ENCODE measurements around the gene RASA1.

RASA1 gene

GRCh38 chr5:87258507-87258906, 9.2 kb upstream of the RASA1 start:
- Histone ChIP-seq H3K36me3 (ENCODE audit: control insufficient read depth, low read length) (no peaks in the 10 kb centered on the region), H3K27ac (ENCODE audit: low read depth, low read length) (no peak overlapping the region), H3K9me3 (ENCODE audit: control insufficient read depth, insufficient read depth, low read length) (no peaks in the 10 kb centered on the region), H3K27me3 (ENCODE audit: control insufficient read depth, low read length) (no peaks in the 10 kb centered on the region), H3F3A (ENCODE audit: control insufficient read depth, insufficient read depth) (peaks cover 10% of the 10 kb centered on the region; the same call in 1 of the 2 replicates), H3K9me2 (replicated peaks; ENCODE audit: control insufficient read depth, low read length) (no peaks in the 10 kb centered on the region), H4K20me1 (ENCODE audit: control insufficient read depth, insufficient read depth, low read depth, low read length) (no peaks in the 10 kb centered on the region), H3K79me2 (ENCODE audit: control insufficient read depth, low read length) (no peaks in the 10 kb centered on the region), H3K4me2 (ENCODE audit: low read length) (no peak overlapping the region), H3K4me3 (ENCODE audit: low read length) (no peak overlapping the region), H3K4me1 (ENCODE audit: control insufficient read depth, low read length) (peaks cover 14% of the 10 kb centered on the region)
- TF ChIP-seq CTCF (IDR thresholded peaks at IDR 0.05; ENCODE audit: low read depth, low read length, poor library complexity, severe bottlenecking) = no peak
- TF ChIP-seq EZH2phosphoT487 (IDR thresholded peaks at IDR 0.05; ENCODE audit: borderline replicate concordance, low read length) = no peak

- H3K4me3 ChIP-seq (ENCODE audit: low read length) = no peak overlapping the region
- H3K4me2 ChIP-seq (ENCODE audit: low read length) = no peak overlapping the region
- H3K27me3 ChIP-seq (ENCODE audit: control insufficient read depth, low read length) = no peaks in the 10 kb centered on the region
Measured at GRCh38 chr5:87260604-87261192, 7.0 kb upstream of the RASA1 start.

GRCh38 chr5:87263498-87263897, 4.2 kb upstream of the RASA1 start:
- H4K20me1 ChIP-seq (ENCODE audit: control insufficient read depth, insufficient read depth, low read depth, low read length) = no peaks in the 10 kb centered on the region
- H3K4me3 ChIP-seq (ENCODE audit: low read length) = no peak overlapping the region
- TF ChIP-seq CTCF (IDR thresholded peaks at IDR 0.05; ENCODE audit: low read depth, low read length, poor library complexity, severe bottlenecking) (no peak), EZH2phosphoT487 (IDR thresholded peaks at IDR 0.05; ENCODE audit: borderline replicate concordance, low read length) (no peak)
- no peaks in the 10 kb centered on the region for H3K9me3 ChIP-seq (ENCODE audit: control insufficient read depth, insufficient read depth, low read length)
- H3K9me2 ChIP-seq (replicated peaks; ENCODE audit: control insufficient read depth, low read length) = no peaks in the 10 kb centered on the region
- H3K36me3 ChIP-seq (ENCODE audit: control insufficient read depth, low read length) = no peaks in the 10 kb centered on the region; the same call in 1 of the 2 replicates
- no peak overlapping the region for H3K4me2 ChIP-seq (ENCODE audit: low read length)
- H3F3A ChIP-seq (ENCODE audit: control insufficient read depth, insufficient read depth) = no peaks in the 10 kb centered on the region
- peaks cover 5% of the 10 kb centered on the region for H3K79me2 ChIP-seq (ENCODE audit: control insufficient read depth, low read length)
- peaks cover 9% of the 10 kb centered on the region for H3K4me1 ChIP-seq (ENCODE audit: control insufficient read depth, low read length)
- H3K27ac ChIP-seq (ENCODE audit: low read depth, low read length) = no peak overlapping the region
- H3K27me3 ChIP-seq (ENCODE audit: control insufficient read depth, low read length) = no peaks in the 10 kb centered on the region

More at GRCh38 chr5:87260604-87261192, 7.0 kb upstream of the RASA1 start:
- TF ChIP-seq EZH2phosphoT487 (IDR thresholded peaks at IDR 0.05; ENCODE audit: borderline replicate concordance, low read length) (no peak), CTCF (IDR thresholded peaks at IDR 0.05; ENCODE audit: low read depth, low read length, poor library complexity, severe bottlenecking) (no peak)
- H3K36me3 ChIP-seq (ENCODE audit: control insufficient read depth, low read length) = no peaks in the 10 kb centered on the region
- no peaks in the 10 kb centered on the region for H4K20me1 ChIP-seq (ENCODE audit: control insufficient read depth, insufficient read depth, low read depth, low read length)
- peaks cover 8% of the 10 kb centered on the region for H3K4me1 ChIP-seq (ENCODE audit: control insufficient read depth, low read length)
- H3K79me2 ChIP-seq (ENCODE audit: control insufficient read depth, low read length) = no peaks in the 10 kb centered on the region
- no peaks in the 10 kb centered on the region for H3K9me3 ChIP-seq (ENCODE audit: control insufficient read depth, insufficient read depth, low read length)
- no peak overlapping the region for H3K27ac ChIP-seq (ENCODE audit: low read depth, low read length)
- peaks cover 7% of the 10 kb centered on the region; the same call in 1 of the 2 replicates for H3F3A ChIP-seq (ENCODE audit: control insufficient read depth, insufficient read depth)
- H3K9me2 ChIP-seq (replicated peaks; ENCODE audit: control insufficient read depth, low read length) = no peaks in the 10 kb centered on the region

All from DOHH2 (cell line).